VCaP (cell line): ENCODE results near the gene ARL5A.
A peak's percentile ranks its signal among the peaks of the same experiment; 100 is the strongest.

Source experiments
- H3K27ac ChIP-seq: fragments of 450-650 bp; 2 replicates; pipeline ENCODE4 v1.5.1; 2017
- TF ChIP-seq, protein P1 (sequence below): fragments of 450-650 bp; conservative IDR thresholded peaks from 2 replicates; pipeline ENCODE4 v1.5.1; 2017; ENCODE audit warnings: mild to moderate bottlenecking, moderate library complexity

Gene ARL5A

DNA sequence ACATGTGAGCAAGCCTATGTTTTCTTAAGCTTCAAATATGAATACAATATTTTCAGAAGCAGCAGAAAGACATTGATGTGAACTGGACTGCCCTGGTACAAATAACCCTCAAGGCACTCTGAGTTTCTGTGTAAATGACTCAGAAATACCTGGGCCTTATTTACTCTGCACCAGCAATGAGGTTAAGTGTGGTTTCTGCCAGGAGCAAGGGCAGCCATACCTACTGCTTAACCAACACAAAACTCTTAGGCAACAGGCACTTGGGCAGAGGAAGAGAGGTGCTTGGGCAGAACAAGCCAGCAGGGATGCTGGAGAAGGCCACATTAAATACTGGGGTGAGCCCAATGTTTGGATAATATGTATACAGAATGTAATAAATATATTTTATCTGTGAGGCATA lies 29.4 kb upstream of the ARL5A start:
- TF ChIP-seq, protein P1, sequence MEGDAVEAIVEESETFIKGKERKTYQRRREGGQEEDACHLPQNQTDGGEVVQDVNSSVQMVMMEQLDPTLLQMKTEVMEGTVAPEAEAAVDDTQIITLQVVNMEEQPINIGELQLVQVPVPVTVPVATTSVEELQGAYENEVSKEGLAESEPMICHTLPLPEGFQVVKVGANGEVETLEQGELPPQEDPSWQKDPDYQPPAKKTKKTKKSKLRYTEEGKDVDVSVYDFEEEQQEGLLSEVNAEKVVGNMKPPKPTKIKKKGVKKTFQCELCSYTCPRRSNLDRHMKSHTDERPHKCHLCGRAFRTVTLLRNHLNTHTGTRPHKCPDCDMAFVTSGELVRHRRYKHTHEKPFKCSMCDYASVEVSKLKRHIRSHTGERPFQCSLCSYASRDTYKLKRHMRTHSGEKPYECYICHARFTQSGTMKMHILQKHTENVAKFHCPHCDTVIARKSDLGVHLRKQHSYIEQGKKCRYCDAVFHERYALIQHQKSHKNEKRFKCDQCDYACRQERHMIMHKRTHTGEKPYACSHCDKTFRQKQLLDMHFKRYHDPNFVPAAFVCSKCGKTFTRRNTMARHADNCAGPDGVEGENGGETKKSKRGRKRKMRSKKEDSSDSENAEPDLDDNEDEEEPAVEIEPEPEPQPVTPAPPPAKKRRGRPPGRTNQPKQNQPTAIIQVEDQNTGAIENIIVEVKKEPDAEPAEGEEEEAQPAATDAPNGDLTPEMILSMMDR, result no peak
- H3K27ac ChIP-seq, result no peak overlapping the region

DNA sequence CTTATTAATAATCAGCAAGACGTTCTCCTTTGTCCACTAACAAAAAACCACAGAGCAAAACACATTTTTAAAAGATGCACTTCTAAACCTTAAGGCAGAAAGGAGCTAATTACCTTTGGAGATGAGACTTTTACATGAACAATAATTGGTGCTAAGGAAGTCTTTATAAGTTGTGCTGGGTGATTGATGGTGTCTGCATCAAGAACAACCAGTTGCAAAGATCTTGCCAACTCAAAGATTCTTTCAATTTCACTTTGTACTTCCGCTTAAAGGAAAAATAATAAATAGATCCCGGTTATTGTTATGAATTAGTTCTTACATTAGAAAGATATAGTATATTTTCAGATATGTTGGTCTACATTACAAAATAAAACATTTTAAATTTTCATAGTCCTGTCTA lies 26.9 kb upstream of the ARL5A start:
- no peak overlapping the region for H3K27ac ChIP-seq
- TF ChIP-seq, protein P1, result no peak

DNA sequence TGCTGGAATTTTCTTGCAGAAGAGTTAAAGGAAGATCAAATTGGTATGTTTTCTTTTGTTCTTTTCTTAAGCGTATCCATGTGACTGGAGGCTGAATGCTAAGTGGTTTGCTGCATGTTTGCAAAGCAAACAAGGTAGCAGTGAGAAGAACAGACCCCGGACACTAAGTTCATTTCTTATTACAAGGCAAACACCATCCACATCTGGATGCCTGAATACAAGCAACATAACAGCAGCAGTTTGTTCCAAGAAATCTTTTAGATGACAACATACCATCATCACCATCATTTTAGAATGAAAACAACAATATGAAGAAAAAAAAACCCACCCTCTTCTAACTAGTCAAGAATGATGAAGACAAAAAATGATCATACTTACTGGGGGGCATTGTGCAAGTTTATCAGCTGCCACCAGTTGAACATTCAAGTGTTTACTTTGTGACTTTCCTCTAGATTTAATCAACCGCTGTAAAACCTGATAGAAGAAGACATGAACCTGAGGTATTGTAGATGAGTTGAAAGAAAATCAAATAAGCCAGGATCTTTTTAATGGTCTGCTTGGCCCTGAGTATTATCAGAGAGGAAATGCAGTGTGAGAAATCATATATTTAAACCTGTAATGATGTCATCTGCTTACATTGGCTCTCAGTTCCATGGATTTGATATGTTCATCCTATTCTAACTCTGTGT lies 25.0 kb upstream of the ARL5A start:
- H3K27ac ChIP-seq, result peak overlapping the region; percentile 22; the same call in 1 of the 2 replicates
- TF ChIP-seq, protein P1, result no peak

DNA sequence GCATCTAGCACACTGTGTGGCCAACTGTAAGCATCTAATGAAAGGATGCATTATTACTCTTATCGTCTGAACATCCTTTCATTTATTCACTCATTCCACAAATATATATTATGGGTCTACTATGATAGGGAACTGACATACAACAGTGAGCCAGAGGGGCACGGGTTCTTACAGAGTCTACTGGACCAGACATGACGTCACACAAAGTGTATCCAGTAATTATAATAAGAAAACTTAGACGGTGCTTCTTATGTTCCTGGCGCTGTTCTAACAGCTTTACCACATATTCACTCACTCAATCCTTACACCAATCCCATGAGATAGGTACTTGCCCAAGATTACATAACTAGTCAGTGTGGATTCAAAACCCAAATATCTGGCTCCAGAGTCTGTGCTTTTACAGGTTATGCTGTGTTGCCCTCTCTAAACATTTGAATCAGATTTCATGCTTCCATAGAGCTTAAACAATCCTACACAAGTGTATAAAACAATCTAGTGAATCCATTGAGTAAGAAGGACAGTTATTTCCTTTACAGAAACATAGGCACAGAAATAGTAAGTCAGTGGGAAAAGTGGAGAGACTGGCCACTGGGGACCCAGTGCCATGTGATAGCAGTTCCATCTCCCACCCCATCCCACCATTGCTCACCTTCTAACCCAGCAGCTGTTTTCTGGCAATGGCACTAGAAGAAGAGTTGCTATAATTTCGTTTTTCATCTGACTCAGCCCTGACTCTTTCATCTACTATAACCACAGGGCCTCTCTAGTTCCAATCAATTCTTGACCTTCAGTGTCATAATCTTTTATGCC lies 24.2 kb upstream of the ARL5A start:
- H3K27ac ChIP-seq, result no peak overlapping the region; the same call in 1 of the 2 replicates
- TF ChIP-seq, protein P1, result no peak

DNA sequence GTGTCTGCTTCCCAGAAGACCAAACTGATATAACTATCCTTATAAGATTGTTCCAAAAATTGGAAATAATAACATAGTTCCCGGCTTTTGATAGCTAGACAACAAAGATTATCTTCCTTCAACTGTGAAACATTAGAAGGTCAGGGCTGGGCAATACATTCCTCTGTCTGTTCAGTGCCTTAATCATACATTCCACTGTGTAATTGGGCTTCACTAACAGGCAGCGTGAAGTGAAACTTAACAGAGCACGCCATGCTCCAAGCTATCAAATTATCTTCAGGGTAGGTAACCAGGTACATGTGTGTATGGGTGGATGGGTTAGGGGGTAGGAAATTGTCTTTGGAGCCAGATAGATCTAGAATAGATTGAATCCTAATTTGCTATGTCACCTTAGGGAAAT lies 23.5 kb upstream of the ARL5A start:
- H3K27ac ChIP-seq, result no peak overlapping the region
- TF ChIP-seq, protein P1, result no peak

DNA sequence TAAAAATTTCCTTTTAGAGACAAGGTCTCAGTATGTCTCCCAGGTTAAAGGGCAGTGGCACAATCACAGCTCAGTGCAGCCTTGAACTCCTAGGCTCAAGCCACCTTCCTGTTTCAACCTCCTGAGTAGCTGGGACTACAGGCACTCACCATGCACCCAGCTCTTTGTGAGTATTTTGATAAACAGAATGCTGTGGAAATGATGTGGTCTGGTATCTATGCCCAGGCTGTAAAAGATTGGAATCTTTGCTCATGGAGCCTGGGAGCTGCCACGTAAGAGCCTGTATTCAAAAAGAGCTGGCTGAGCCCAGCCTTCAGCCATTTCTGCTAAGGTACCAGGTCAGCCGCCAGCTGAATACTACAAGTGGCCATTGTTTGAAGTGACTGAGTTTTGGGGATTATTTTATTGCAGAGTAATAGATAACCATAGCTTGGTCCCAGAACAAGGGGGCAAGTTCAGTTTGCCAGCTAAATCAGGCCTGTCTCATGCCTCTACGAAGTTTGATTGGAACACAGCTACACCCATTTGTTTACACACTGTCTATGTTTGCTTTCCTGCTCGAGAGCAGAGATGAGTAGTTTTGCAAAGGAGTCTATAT lies 21.3 kb upstream of the ARL5A start:
- TF ChIP-seq, protein P1, result no peak
- peak overlapping the region; percentile 14; the same call in 1 of the 2 replicates for H3K27ac ChIP-seq

DNA sequence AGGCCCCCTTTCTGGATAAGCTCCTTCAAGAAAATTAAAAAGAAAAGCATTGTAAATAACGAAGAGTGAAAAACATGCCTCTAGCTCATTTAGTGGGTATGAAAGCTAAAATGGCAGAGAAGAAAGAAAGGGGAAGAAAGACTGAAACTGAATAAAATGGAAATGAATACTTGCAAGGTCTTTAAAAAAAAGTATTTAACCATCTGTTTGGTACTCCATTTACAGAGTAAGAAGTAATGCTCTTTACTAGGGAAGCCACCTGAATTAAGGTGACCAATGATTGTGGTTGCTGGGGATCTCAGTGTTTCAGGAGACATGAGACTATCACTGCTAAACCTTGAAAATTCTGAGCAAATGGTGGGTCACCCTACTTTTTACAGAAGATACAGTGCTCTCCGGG lies 17.7 kb upstream of the ARL5A start:
- TF ChIP-seq, protein P1, result no peak
- no peak overlapping the region for H3K27ac ChIP-seq
